GM12865 (cell line): Measurements from ENCODE around the gene TRIM58.

Source experiments
- DNase-seq: peaks from one replicate; pipeline ENCODE4 v3.0.0; 2010; ENCODE audit warnings: low read depth
- H3K4me3 ChIP-seq: 2 replicates; pipeline ENCODE4 v1.5.1; 2011; ENCODE audit warnings: mild to moderate bottlenecking, low read depth, low read length, control low read depth
- CTCF ChIP-seq: IDR thresholded peaks from 2 replicates; pipeline ENCODE4 v1.5.1; 2011; ENCODE audit warnings: low read length, control low read depth, low read depth, inconsistent platforms; ENCODE audit not compliant: insufficient read depth; ENCODE audit errors: missing control alignments

Gene TRIM58

GRCh38 chr1:247849616-247850015, 7.4 kb upstream of the TRIM58 start:
- no peak for DNase-seq
- no peak overlapping the region for H3K4me3 ChIP-seq
- no peak for TF ChIP-seq CTCF

- no peak for DNase-seq
- no peak overlapping the region for H3K4me3 ChIP-seq
- no peak for TF ChIP-seq CTCF
These were observed 2.0 kb upstream of the TRIM58 start for GRCh38 chr1:247854899-247855545.

- no peak overlapping the region for H3K4me3 ChIP-seq
- no peak for TF ChIP-seq CTCF
- DNase-seq: no peak
These were observed 1.1 kb upstream of the TRIM58 start for GRCh38 chr1:247855911-247856310.

- no peak for TF ChIP-seq CTCF
- DNase-seq: no peak
- H3K4me3 ChIP-seq: no peak overlapping the region
These were observed 1.1 kb downstream of the TRIM58 start for GRCh38 chr1:247857985-247858619.

GRCh38 chr1:247862756-247863155, 5.8 kb downstream of the TRIM58 start:
- DNase-seq: no peak

GRCh38 chr1:247864644-247865043, 7.7 kb downstream of the TRIM58 start:
- DNase-seq: no peak
- TF ChIP-seq CTCF: no peak
- no peak overlapping the region for H3K4me3 ChIP-seq

More at GRCh38 chr1:247862756-247863155, 5.8 kb downstream of the TRIM58 start:
- H3K4me3 ChIP-seq: no peak overlapping the region
- TF ChIP-seq CTCF: no peak

- no peak for TF ChIP-seq CTCF
- DNase-seq: no peak
- no peak overlapping the region for H3K4me3 ChIP-seq
These were observed 8.4 kb downstream of the TRIM58 start for GRCh38 chr1:247865416-247865815.
